Measurements from ENCODE around the gene LRRFIP2. TPM values are rescaled to one million over a fixed set of nuclear protein-coding genes. Genes with fewer than 3 reads are reported as not detected.

Gene LRRFIP2
- total RNA-seq, 1 experiment from 2014 or later = 16.8 TPM

Other genes with a start within 250 kb of the LRRFIP2 start
- 0.52 and 0.62 TPM in 2 replicates for gene TRANK1, start 229.5 kb downstream of the LRRFIP2 start, total RNA-seq (2014; rRNA removed; shearing (Covaris generic))
- 4.3 and 7.5 TPM in 2 replicates for gene EPM2AIP1, start 181.5 kb downstream of the LRRFIP2 start, total RNA-seq (2014; rRNA removed; shearing (Covaris generic))
- 46.4 and 55.7 TPM in 2 replicates for gene MLH1, start 181.1 kb downstream of the LRRFIP2 start, total RNA-seq (2014; rRNA removed; shearing (Covaris generic))
- gene GOLGA4, start 68.7 kb upstream of the LRRFIP2 start, total RNA-seq (2014; rRNA removed; shearing (Covaris generic)) = 25.8 and 52.5 TPM in 2 replicates